ENCODE measurements around the gene ADPRS. TPM values are rescaled to one million over a fixed set of nuclear protein-coding genes. Genes with fewer than 3 reads are reported as not detected.

The ADPRS gene
- total RNA-seq, 1 experiment from 2014 or later, result 27.8 TPM

GRCh38 chr1:36107394-36107793, 18.7 kb downstream of the ADPRS start:
- no peak for DNase-seq

More at GRCh38 chr1:36107394-36107793, 18.7 kb downstream of the ADPRS start:
- H3K9ac ChIP-seq (ENCODE audit: extremely low read depth, insufficient read length, low read length), result no peak overlapping the region
- H4K5ac ChIP-seq (ENCODE audit: insufficient read length, low read depth, low read length), result no peak overlapping the region
- no peaks in the 10 kb centered on the region; a peak in 1 of 7 replicates for H3K36me3 Mint-ChIP-seq (ENCODE audit: insufficient read depth in 1 of 3, low read depth in 3 of 3)
- no peaks in the 10 kb centered on the region for H3K79me2 ChIP-seq (ENCODE audit: insufficient read depth, low read length)
- no peaks in the 10 kb centered on the region for H3K23me2 ChIP-seq (ENCODE audit: insufficient read length, low read depth, low read length, poor library complexity, severe bottlenecking)
- no peak overlapping the region for H2BK12ac ChIP-seq (ENCODE audit: insufficient read length, low read depth, low read length)
- no peak overlapping the region for H3K4me2 ChIP-seq (ENCODE audit: insufficient read depth, insufficient read length, low read length)
- no peak overlapping the region for H2AFZ ChIP-seq (ENCODE audit: low read length)
- no peak overlapping the region for H4K91ac ChIP-seq (ENCODE audit: insufficient read length, low read depth, low read length)
- no peaks in the 10 kb centered on the region; the same call in 1 of the 2 replicates for H3K27me3 Mint-ChIP-seq (ENCODE audit: low read depth)
- no peaks in the 10 kb centered on the region for H3K4me1 ChIP-seq (ENCODE audit: insufficient read depth, low read length)
- H2BK120ac ChIP-seq (ENCODE audit: low read depth, low read length, poor library complexity, severe bottlenecking), result no peak overlapping the region
- H3K4me1 Mint-ChIP-seq, result peaks cover 0 to 2% of the 10 kb centered on the region in 2 experiments; a peak in 2 of 4 replicates
- no peaks in the 10 kb centered on the region for H3K9me3 Mint-ChIP-seq
- H3K27ac ChIP-seq (ENCODE audit: insufficient read length, low read depth, low read length), result no peak overlapping the region
- no peak overlapping the region for H3K4me3 Mint-ChIP-seq
- H3K79me1 ChIP-seq (ENCODE audit: insufficient read depth, low read depth, low read length, poor library complexity, severe bottlenecking), result no peaks in the 10 kb centered on the region
- no peak overlapping the region for H3K27ac Mint-ChIP-seq
- WGBS (ENCODE audit: extremely low coverage, insufficient read length, low lambda C conversion rate), result no CpG with 5 or more reads among the region's 9 CpGs
- no peak overlapping the region for H4K8ac ChIP-seq (replicated peaks; ENCODE audit: insufficient read length, low read depth, low read length)
- no peaks in the 10 kb centered on the region for H3K9me3 ChIP-seq (ENCODE audit: control insufficient read depth, low read depth, low read length)
- H2BK15ac ChIP-seq (ENCODE audit: low read depth, low read length), result no peak overlapping the region
- no peak overlapping the region for H2BK5ac ChIP-seq (ENCODE audit: insufficient read length, low read length)
- no peak overlapping the region for H3T11ph ChIP-seq (ENCODE audit: low read length)
- no peak overlapping the region for H2AK5ac ChIP-seq (ENCODE audit: insufficient read length, low read length)
- H3K23ac ChIP-seq (ENCODE audit: insufficient read length, low read depth, low read length), result no peak overlapping the region
- H3K56ac ChIP-seq (ENCODE audit: insufficient read length, low read depth, low read length), result no peak overlapping the region
- no peak overlapping the region for H3K18ac ChIP-seq (ENCODE audit: insufficient read length, low read depth, low read length)
- H2BK20ac ChIP-seq (ENCODE audit: low read depth, low read length, poor library complexity, severe bottlenecking), result no peak overlapping the region
- H3K27me3 ChIP-seq (ENCODE audit: insufficient read depth, low read length), result no peaks in the 10 kb centered on the region
- no peak overlapping the region for H3K14ac ChIP-seq (ENCODE audit: insufficient read depth, low read length)
- no peak overlapping the region for H3K4ac ChIP-seq (ENCODE audit: low read depth, low read length)
- TF ChIP-seq, protein P1, sequence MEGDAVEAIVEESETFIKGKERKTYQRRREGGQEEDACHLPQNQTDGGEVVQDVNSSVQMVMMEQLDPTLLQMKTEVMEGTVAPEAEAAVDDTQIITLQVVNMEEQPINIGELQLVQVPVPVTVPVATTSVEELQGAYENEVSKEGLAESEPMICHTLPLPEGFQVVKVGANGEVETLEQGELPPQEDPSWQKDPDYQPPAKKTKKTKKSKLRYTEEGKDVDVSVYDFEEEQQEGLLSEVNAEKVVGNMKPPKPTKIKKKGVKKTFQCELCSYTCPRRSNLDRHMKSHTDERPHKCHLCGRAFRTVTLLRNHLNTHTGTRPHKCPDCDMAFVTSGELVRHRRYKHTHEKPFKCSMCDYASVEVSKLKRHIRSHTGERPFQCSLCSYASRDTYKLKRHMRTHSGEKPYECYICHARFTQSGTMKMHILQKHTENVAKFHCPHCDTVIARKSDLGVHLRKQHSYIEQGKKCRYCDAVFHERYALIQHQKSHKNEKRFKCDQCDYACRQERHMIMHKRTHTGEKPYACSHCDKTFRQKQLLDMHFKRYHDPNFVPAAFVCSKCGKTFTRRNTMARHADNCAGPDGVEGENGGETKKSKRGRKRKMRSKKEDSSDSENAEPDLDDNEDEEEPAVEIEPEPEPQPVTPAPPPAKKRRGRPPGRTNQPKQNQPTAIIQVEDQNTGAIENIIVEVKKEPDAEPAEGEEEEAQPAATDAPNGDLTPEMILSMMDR (conservative IDR thresholded peaks at IDR 0.05), result no peak
- H4K20me1 ChIP-seq (ENCODE audit: control insufficient read depth, insufficient read depth, insufficient read length), result no peaks in the 10 kb centered on the region
